Prostate gland (tissue), 2 donors: ENCODE data around the gene C2orf80.

ENCODE experiments used
- POLR2A ChIP-seq: fragments of 450-650 bp; IDR thresholded peaks from one replicate; pipeline ENCODE4 v1.6.1; 2016; ENCODE audit warnings: antibody characterized with exemption, mild to moderate bottlenecking
- TF ChIP-seq, protein P1 (sequence below), 4 experiments: fragments of 200-600 bp in 2 of 4; fragments of 450-650 bp in 2 of 4; sonication (generic) in 2 of 4; IDR thresholded peaks; 1 replicate in 3 of 4; 2 replicates in 1 of 4; pipeline ENCODE4 v1.5.1; 2016 to 2019; ENCODE audit warnings: antibody characterized with exemption in 4 of 4, mild to moderate bottlenecking in 2 of 4, moderate library complexity in 2 of 4

DNA sequence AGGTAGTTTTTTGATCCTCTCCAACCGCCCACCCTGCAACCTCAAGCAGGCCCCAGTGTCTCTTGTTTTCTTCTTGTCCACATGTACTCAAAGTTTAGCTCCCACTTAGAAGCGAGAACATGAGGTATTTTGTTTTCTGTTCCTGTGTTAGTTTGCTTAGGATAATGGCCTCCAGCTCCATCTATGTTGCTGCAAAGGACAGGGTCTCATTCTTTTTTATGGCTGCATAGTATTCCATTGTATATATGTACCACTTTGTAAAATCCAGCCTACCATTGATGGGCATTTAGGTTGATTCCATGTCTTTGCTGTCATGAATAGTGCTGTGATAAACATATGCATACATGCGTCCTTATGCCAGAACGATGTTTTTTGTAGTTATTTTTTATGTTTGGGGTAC is 62.7 kb downstream of the C2orf80 start:
- TF ChIP-seq, protein P1, sequence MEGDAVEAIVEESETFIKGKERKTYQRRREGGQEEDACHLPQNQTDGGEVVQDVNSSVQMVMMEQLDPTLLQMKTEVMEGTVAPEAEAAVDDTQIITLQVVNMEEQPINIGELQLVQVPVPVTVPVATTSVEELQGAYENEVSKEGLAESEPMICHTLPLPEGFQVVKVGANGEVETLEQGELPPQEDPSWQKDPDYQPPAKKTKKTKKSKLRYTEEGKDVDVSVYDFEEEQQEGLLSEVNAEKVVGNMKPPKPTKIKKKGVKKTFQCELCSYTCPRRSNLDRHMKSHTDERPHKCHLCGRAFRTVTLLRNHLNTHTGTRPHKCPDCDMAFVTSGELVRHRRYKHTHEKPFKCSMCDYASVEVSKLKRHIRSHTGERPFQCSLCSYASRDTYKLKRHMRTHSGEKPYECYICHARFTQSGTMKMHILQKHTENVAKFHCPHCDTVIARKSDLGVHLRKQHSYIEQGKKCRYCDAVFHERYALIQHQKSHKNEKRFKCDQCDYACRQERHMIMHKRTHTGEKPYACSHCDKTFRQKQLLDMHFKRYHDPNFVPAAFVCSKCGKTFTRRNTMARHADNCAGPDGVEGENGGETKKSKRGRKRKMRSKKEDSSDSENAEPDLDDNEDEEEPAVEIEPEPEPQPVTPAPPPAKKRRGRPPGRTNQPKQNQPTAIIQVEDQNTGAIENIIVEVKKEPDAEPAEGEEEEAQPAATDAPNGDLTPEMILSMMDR (IDR thresholded peaks at IDR 0.05): no peak
- TF ChIP-seq POLR2A: no peak
